ENCODE measurements around the gene EHD4.

Gene EHD4

DNA sequence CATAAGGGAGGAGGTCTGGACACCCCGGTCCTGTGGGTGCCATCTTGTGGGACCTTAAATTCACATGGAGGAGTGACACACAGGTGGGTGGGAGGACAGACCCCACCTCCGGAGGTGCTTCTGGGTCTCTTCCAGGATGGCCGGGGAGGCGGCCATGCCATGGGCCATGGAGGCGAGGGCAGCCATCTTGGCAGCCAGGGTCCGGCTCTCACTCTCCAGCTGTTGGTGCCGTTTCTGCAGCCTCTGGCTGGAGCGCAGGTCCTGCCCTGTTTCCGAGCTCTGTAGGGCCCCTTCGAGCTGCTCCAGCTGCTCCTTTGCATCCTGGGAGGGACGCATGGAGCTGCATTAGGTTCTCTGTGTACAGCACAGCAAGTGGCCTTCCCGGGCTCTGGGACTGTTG, 97.6 kb downstream of the EHD4 start:
- DNase-seq: no peak

DNA sequence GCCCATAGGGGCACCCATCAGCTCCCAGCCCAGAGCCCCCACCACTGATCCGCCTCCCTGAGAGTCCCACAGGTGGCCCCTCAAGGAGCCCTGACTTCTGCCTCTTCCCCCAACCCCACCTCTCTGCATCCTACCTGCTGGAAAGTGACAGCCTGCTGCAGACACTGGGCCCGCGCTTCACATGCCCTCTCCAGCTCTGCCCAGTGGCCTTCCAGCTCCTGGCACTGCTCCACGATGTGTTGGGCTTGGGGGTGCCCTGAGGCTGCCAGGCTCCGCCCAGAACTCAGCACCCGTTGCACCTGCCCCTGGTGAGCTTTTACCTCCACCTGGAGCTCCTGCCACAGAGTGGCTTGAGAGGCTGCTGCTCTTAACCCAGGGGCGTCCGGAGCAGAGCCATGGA, 98.6 kb downstream of the EHD4 start:
- DNase-seq: no peak

DNA sequence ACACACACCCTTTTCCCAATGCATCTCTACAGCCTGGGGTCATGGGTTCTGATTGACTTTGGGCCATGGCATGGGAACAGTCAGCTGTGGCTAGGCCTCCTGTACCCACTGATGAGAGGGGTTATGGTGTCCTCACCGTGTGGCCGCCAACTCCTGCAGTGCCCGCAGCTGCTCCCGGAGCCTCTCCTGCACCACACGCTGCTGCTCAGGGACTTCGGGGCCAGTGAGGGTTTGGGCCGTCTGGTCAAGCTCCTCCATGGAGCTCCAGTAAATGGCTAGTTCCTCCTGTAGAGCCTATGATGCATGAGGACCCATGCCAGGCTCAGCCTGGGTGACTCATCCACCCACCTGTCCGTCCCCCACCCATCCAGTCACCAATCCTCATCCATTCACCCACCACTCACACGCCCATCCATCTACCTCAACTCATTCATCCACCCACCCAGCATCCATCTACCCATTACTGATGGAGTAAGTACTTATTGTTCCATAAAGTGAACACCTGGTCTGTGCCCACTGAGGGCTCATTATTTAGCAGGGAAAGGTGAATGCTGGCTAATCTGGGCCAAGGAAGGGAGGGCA, 100.1 kb downstream of the EHD4 start:
- DNase-seq: no peak

DNA sequence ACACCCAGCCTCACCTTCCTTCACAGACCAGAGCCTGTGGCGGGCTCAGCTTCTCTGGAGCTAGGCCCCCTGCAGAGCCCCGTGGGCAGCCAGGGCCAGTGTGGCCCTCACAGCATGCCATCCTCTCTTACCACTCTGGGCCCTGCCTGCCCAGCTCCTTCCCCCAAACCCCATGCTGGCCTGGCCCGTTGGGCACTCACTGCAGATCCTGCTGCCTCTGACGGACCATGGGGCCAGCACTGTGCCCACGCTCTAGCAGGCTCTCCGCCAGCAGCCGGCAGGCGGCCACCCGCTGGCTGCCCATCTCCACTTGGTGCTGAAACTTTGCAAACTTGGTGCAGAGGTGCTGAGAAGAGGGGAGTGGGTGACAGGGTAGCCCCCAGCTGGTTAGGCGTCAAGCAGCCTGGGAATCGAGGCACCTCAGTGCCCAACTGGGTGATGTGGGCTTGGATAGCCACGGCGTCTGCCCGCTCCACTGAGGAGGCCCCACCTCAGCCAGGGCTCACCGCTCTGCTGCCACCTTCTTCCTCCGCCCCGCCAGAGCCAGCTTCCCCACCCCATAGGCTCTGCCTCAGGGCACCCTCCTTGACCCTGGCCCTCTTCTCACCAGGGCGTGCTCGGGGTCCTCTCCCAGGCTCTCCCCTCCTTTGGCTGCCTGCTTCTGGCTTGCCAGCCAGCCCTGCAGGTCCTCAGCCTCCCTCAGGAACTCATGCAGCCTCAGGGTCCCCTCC, 101.0 kb downstream of the EHD4 start:
- no peak for DNase-seq

DNA sequence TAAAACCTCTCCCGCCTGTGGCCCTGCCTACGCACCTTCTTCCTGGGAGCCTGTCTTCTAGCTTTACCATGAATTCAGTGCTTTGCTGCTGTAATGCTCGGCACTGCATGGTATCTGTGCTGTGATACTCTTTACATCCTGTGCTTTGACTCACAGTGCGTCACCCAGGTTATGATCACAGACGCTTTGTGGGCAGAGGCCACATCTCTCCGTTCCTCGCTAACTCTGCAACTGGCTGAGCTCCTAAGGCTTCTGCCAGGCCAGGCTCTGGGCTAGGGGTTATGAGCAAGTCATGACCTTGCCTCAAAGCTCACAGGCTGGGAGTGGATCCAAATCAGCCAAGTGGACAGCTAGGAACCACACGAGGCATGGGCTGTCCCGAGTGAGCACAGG, 101.7 kb downstream of the EHD4 start:
- DNase-seq: peak; percentile 53

DNA sequence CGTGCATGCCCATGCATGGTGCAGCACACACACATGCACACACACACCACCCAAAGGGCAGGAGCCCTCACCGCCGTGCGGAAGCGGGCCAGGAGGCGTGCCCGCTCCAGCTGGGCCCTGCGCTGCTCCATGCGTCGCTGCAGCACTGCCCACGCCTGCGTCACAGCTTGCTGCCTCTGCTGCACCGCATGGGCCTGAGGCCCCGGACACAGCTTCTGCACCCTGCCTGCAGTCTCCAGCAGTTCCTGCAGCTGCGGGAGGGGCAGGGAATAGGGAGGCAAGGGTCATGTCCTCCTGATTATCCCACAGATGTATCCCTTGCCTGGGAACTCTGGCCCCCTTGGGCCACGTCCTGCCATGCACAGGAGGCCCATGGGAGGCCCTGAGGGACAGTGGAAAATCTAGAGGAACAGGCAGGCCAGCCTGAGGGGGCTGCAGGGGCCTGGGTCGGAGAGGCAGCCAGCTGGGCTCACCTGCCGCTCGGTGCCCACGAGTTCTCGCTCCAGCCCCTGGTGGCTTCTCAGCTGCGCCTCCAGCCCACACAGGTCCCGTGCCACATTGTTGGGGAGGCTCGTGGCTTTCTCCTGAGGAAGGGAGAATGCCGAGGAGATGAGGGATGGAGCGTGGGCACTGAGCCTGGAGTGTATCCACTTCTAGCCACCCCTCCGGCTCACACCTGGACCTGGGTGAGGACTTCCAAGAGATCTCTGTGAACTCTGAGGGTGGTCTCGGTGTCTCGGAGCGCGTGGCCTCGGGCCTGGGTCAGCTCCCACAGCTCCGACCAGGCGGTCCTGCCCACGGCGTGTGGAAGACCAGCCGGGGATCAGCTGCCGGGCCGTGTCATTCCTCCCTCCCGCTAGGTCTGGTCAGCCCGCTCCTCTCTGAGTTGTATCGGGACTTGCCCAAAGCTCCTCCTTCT, 102.3 kb downstream of the EHD4 start:
- no peak for DNase-seq

DNA sequence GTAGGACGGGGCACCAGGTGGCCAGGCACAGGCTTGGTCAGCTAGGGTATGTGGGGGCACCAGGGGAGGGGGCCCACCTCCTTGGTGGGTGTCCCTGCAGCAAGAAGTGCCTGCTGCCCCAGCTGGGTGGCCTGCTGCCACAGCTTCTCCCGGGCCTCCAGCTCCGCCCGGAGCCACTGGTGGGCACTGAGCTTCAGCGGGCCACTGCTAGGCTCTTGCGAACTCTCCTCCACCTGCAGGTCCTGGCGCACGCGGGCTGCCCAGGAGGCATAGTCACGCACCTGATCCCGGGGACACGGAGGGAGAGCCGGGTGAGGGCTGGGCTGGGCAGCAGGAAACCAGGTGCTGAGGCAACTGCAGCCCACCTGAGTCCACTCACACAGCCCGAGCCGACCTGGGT, 104.0 kb downstream of the EHD4 start:
- no peak for DNase-seq

DNA sequence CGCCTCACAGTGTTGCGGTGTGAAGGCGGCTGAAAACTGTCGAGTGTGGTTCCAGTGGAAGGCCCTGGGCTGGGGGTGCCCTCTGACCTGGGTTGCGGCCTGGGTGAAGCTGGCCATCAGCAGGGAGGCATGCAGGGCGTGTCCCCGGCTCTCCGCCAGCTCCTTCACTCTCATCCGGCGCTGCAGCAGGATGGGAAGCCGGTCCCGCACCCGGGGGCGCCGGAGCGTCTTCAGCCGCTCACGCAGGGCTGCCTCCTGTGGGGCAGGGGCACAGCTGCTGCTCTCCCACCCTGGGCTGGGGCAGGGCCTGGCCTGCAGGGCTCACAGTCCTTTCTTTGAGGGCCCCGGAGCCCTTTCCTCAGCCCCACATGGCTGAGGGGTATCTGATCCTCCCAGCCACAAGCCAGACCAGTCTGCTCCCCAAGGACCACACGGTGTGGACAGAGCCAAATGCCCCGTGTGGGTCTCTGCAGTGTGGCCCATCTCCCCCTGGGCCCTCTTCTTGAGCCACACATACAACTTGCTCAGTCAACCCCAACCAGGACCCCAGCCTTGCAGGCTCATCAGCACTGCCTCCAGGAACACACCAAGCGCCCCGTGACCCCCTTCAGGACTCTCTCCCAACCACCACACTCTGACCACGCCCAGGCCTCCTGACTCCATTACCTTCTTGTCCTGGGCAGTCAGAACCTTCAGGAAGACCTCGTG, 105.3 kb downstream of the EHD4 start:
- DNase-seq: no peak

DNA sequence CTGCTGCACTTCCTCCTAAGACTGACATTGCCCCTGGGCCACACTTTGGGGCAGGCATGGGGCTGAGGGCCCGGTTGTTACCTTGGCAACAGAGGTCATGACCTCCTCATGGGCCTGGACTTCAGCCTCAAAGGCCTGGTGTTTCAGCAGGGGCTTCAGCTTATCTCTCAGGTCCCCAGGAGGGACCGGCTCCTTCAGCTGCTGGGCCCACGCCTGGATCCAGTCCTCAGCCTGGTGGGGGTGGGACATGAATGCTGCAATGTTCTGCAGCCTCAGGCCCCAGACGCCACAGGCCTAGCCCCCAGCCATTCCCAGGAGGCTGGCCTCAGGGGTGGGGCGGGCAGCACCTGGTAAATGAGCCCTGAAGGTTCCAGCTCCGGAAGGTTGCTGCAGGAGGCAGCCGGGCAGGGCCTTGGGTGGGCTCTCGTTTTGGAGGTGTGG, 106.1 kb downstream of the EHD4 start:
- no peak for DNase-seq

DNA sequence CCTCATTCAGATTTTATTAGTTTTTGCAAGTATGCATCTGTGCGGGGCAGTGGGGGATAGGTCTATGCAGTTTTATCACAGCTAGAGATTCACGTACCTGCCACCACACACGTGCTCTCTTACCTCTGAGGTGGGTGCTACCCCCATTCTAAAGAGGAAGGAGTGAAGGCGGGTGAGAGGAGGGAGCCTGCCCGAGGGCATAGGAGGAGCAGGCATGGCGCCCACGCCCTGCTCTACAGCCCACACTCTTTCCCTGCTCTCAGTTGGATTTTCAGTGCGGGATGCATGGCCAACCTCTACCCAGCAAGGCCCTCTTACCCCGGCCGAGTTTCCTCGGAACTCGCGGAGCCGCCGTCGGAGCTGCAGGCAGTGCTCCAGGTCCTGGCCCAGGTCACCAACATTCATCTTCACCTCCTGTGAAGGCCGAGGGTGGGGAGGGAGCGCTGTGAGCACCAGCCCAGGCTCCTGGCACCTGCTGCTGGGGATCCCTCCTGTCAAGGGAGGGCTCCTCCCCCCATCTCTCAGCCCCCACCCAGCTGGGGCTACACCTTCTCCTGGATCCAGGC, 106.8 kb downstream of the EHD4 start:
- no peak for DNase-seq

DNA sequence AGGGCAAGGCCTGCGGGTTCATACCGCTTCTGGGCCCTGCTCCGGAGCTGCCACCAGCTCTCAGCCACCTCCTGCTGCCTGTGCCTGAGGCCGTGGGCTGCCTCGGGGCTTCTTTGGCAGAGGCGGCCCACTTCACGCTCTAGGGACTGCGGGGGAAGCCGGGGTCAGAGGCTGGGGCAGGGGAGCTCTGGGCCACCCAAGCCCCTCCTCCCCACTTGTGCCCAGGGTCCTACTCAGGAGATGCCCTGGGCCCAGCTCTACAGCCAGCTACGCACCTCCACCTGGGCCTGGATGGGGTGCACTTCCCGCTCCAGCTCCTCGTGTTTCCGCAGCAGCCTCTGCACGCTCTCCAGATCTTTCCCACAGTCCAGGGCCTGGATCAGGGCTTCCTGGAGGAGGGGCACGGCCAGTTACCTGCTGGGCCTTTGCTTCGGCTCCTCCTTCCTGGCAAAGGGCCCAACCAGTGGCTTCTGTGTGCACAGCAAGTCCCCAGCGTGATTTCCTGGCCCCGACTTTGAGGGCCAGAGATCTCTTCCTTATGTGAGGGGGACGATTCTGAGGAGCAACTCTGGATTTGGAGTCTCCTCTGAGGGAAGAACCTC, 109.7 kb downstream of the EHD4 start:
- DNase-seq: no peak

DNA sequence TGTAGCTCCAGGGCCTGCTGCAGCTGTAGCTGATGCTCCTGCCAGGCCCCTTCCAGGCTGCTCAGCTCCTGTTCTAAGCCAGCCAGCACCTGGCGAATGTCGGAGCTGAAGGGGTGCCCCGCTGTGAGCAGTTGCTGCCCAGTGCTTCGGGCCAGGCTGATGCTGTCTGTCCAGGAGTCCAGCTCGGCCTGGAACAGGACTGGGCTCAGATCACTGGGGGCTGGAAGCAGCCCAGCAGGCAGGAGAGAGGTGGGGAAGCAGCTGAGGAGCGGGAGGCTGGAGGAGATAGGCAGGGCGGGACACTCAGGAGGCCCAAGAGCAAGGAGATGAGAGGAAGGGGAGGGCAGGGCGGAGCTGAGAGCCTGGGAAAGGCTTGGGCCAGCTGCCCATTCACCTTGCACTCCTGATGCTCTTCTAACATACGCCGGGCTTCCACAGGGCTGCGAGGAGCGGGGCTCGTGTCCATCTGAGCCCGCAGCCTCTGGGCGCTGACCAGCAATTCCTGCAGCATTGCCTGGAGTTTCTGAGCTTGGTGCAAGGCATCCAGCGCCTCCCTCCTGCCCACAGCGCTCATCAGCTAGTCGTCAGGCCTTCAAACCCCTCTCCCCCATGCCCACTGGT, 110.5 kb downstream of the EHD4 start:
- DNase-seq: no peak

DNA sequence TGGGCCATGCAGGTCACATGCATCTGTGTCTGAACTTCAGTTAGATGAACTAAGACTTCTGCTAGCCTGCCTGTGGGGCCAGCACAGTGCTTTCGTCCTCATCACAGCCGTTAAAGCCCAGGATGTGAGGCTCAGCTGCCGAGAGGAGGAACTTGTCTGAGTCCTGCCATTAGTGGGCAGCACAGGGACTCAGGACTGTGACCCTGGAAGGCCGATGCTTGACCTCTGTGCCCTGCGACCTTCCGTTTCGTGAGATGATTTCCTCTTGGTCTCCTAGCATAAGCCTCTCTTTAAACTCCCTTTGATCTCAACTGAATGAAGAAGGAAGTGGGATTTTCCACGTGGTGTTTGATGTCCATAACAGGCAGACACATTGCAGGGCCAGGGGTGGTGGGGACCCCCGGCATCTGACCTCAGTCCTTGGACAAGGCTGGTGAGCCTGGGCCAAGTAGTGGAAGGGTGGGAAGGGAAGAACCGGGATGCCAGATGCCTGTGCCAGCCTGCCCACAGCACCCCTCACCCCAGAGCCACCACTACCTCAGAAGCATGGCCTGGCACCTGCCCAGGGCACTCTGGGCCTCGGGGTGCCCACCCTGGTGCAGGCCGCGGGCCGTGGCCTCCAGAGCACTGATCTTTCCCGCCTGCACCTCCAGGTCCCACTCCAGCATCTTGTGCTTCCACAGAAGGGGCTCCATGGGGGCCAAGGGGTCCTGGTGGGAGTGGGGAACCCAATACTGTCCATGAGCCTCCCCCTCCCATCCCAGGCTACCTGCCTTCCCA, 112.1 kb downstream of the EHD4 start:
- DNase-seq: no peak

DNA sequence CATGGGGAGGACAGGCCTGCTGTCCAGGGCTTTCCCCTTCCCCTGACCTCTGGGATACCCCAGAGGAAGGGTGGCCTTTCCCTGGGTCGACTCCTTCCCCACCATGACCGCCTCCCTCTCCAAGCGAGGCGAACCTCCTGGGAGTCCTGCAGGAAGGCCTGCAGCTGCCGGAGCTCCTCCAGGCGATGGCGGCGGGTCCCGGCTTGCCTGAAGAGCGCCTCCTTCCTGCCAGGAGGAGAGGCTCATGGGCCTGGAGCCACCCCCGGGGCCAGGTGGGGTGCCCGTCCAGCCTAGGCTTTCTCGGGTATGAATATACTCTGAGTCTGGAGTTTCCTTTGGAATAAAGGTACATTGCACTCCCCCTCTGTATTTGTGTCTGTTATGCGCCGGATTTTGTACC, 113.6 kb downstream of the EHD4 start:
- DNase-seq: no peak

DNA sequence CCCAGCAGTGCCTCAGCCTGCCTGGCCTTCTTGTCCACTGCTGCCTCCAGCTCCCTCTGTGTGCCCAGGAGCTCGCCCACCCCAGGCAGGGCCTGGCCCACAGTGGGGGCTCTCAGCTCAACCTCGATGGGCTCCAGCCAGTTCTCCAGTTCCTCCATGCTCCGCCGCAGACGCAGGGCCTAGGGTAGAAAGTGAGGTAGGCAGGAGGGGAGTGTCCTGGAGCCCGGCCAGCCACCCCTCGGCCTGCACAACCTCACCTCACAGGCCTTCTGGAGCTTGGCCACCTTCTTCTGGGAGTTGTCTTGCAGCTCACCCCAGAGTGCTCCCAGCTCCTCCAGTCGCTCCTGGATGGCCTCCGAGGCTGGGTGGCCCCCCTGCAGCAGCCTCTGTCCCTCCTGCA, 115.0 kb downstream of the EHD4 start:
- DNase-seq: no peak

DNA sequence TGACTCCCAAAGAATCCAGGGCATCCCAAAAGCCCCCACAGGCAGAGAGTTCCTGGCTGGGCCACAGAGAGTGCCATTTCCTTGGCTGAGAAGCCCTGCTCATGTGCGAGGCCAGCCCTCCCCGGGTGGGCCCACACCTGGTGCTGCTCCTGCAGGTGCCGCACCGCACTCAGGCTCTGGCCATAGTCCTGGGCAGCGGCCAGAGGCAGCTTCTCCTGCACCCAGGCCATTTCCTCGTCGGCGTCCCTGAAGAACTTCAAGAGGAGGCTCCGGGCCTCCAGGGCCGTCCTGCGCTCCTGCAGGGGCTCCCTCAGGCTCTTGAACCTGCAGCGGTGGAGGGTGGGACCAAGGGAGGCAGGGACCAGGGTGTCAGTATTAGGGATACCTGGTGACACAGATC, 115.6 kb downstream of the EHD4 start:
- DNase-seq: no peak

DNA sequence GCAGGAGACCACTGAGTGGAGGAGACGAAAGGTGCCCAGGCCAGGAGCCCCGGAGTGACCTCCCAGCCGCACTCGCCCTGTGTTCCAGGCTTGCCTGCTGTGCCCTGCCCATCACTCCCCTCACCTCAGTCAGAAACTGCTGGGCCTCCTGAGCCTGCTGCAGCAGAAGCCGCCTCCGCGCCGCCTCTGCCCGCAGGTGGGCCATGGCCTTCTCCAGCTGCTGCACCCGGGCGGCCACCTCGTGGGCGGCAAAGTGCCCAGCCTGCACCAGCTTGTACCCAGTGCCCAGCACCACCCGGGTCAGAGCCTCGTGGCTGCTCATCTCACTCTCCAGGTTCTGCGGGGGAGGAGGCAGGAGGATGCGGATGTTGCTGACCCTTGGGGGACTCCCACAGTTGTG, 116.1 kb downstream of the EHD4 start:
- no peak for DNase-seq

DNA sequence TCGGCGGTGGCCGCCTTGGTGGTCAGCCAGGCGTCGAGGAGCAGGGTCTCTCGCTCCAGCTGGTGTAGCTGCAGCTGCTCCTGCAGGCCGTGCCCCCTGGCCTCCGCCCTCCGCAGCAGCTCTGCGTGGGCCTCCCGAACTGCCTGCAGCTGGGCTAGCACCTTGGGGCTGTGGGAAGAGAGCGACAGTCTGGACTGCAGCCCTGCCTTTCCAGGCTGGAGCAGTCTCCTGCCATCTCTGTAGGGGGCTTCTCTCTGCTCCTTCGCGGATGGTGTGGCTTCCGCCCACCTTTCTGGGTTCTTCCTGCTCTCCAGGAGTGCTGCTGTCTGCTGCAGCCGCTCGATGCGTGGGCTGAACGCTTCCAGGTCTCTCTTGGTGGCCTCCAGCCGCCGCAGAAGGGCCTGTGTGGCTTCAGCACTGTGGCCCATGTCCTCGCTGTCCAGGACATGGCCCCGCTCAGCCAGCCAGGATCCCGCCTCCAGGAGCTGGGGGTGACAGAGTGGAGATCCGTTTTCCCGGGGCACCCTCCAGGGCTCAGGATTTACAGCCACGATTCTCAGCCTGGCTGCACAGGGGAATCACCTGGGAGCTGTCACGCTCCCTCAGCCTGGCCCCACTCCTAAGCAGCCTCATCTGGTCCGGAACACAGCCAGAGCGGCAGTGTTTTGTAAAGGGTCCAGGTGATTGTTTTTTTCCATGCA, 116.9 kb downstream of the EHD4 start:
- DNase-seq: no peak

DNA sequence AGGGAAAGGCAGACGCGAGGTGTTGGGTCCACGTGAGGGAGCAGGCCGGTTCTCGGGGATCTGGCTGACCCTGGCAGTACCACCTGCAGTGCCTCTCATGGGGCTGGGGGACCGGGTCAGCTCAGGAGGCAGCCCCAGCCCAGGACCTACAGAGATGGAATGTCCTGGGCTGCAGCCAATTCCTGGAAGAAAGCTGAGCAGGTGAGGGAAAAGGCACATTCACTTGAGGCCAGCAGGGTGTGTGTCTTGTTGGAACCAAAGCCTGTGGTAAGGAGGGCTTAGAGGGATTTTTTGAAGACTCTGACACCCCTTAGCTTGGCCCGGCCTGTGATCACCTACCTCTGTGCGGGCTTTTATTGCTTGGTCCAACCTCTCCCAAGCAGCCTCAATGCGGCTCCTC, 117.9 kb downstream of the EHD4 start:
- no peak for DNase-seq

DNA sequence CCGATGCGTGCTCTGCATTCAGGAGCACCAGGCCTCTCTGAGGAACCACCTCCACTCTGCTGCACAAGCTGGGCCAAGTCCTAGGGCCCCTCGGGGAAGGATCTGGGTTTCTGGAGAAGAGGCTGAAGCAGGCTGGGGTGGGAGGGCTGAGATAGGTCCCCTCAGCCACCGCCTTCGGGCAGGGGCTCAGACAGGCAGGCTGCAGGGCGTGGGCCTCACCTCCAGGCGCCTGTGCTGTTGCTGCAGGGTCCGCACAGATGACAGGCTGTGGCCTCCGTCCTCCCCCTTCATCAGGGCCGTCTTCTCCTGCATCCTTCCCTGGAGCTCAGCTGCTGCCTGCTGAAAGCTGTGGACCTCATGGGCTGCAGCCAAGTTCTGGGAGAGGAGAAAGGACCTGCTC, 118.5 kb downstream of the EHD4 start:
- DNase-seq: no peak

Measured in activated CD8-positive, alpha-beta memory T cell treated with anti-CD3 and anti-CD28 coated beads, Interleukin-2, amount 50 U/mL, for 4 hours (primary cell).